GM21723 (cell line): ENCODE data around the gene TAAR9.

Source experiments
- ATAC-seq: cut with Tn5 transposase; IDR thresholded peaks from one replicate; pipeline ENCODE4 v1.9.1; 2021; ENCODE audit warnings: mild to moderate bottlenecking, moderate library complexity; ENCODE audit not compliant: unreplicated experiment

Gene TAAR9

GRCh38 chr6:132587424-132587823, 49.3 kb downstream of the TAAR9 start:
- no peak for ATAC-seq
